ENCODE data around the gene AQP12B.
"Not testable (repeated sequence)": the region's sequence is repeated elsewhere in the genome, so short reads cannot be mapped to it uniquely, and the experiment has no call there.

- TF ChIP-seq EZH2phosphoT487 (IDR thresholded peaks at IDR 0.05; ENCODE audit: low read depth) = not testable (repeated sequence)
- TF ChIP-seq, protein P1, sequence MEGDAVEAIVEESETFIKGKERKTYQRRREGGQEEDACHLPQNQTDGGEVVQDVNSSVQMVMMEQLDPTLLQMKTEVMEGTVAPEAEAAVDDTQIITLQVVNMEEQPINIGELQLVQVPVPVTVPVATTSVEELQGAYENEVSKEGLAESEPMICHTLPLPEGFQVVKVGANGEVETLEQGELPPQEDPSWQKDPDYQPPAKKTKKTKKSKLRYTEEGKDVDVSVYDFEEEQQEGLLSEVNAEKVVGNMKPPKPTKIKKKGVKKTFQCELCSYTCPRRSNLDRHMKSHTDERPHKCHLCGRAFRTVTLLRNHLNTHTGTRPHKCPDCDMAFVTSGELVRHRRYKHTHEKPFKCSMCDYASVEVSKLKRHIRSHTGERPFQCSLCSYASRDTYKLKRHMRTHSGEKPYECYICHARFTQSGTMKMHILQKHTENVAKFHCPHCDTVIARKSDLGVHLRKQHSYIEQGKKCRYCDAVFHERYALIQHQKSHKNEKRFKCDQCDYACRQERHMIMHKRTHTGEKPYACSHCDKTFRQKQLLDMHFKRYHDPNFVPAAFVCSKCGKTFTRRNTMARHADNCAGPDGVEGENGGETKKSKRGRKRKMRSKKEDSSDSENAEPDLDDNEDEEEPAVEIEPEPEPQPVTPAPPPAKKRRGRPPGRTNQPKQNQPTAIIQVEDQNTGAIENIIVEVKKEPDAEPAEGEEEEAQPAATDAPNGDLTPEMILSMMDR (IDR thresholded peaks at IDR 0.05; ENCODE audit: low read depth, low read length) = not testable (repeated sequence)
These were observed 9.1 kb upstream of the AQP12B start, which contains the start of gene AQP12A for GRCh38 chr2:240691631-240692420.

Data from OCI-LY3 (cell line).